Globus pallidus (tissue), 1 donor: ENCODE results near the gene BAK1.
"Not testable (repeated sequence)": the region's sequence is repeated elsewhere in the genome, so short reads cannot be mapped to it uniquely, and the experiment has no call there.

Source experiments
- DNase-seq: peaks from one replicate; pipeline ENCODE4 v3.0.0-alpha.2; 2015; ENCODE audit warnings: low spot score

Gene BAK1

GRCh38 chr6:33607784-33608161, 27.7 kb upstream of the BAK1 start:
- DNase-seq = no peak

DNA sequence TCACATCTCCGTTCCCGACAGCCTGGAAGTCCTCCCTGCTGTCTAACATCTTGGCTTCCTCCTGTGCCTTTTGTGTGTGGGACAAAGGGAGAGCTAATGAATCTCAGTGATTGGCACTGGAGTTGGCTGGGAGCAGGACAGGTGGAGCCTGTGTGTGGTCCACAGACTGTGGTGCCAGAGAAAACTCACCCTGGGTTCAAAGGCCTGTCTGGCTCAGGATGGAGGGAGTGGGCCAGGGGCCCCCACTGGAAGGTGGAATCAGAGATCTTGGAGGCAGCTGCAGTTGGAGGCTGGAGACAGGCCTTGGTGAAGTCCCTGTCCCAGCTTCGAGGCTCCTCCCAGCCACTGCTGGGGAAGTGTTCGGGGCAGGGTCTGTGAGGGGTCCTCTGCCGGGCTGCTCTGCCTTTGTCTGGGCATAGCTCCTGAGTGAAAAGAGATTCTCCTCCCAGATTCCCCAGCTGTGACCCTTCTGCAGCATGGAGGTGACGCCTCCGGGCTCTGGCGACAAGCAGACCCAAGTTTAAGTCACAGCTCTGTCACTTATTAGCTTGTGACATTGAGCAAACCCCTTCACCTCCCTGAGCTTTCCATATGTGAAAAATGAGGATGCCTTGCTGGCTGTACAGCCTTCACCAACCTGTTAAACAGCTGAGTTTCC, 27.2 kb upstream of the BAK1 start:
- no peak for DNase-seq

DNA sequence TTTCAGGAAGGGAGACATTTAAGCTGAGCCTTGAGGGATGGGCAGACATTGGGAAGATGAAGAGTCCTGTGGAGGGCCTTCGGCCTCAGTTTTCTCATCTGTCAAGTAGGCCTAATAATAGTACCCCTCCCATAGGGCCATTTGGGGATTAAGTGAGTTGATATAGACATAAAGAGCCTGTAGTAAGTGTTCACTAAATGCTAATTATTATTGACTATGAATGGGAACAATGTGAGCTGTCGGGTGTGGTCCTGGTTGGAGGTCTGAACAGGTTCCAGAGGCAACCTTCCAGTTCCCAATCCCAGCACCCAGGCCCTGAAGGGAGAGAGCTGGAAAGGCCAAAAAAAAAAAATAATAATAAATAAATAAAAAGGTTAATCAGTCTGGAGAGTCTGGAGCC, 26.6 kb upstream of the BAK1 start:
- no peak for DNase-seq

GRCh38 chr6:33604941-33605854, 25.1 kb upstream of the BAK1 start:
- no peak for DNase-seq

DNA sequence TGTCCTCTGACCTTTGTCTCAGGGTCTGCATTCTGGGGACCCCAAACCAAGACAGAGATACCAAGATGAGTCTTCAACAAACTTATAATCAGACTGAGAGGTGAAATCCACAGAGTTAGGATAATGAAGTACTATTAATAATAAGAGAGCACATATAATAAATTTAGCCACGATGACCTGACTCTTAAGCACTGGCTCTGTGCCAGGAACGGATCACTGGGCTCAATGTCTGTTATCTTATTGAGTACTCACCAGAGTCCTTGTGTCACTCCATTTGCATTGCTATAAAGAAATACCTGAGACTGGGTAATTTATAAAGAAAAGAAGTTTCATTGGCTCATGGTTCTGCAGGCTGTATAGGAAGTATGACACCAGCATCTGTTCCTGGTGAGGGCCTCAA, 22.1 kb upstream of the BAK1 start:
- no peak for DNase-seq

GRCh38 chr6:33600761-33601160, 20.7 kb upstream of the BAK1 start:
- DNase-seq = no peak

DNA sequence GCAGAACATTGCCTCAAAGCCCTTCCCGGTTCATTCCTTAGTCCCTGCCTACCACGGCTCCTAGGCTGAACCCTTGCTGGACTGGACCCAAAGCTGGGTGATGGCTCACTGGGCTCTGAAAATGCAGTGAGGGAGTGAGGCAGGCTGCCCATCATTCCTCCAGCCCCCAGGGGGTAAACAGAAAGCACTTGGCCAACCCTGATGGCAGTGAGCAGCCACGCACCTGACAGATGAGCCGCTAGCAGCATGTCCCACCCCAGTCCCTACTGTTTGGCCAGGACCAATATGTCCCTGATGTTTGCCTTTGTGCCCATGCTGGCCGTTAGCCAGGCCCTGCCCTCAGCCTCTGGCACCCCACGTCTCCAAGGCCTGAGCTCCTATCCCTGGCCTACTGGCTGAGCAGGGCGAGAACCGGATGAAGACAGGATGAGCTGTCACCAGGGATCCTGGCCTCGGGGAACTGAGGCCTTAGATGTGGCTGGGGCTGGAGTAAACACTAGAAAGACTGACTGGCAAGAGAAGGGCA, 19.4 kb upstream of the BAK1 start:
- no peak for DNase-seq

DNA sequence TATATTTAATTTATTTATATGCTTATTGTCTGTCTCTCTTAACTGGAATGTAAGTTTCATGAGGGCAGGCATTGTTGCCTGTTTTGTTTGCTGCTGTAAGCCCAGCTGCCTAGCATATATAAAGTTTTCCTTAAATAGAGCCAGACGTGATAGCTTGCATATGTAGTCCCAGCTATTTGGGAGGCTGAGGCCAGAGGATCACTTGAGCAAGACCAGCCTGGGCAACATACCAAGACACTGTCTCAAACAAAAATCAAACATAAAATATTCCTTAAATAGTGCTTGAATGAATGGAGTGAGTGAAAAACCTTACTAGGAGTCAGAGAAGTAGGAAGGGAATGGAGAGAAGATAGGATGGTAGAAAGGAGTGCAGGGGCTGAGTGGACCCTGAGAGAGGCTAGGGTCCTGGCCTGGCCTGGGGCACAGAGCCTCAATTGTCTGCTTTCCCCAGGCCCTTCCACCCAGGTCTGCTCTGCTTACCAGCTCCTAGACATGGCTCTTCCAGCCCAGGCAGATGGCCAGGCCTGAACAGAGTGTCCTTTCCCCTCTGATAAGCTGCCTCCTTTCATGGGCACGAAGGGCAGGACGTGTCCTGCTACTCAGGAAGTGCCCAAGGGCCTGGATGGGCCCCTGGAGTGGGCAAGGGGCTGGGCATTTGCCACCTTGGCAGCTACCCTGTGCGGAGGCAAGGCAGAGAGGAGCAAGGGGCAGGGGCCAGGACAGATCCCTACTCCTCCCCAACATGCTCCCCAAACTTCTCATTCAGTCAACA, 17.7 kb upstream of the BAK1 start:
- no peak for DNase-seq

DNA sequence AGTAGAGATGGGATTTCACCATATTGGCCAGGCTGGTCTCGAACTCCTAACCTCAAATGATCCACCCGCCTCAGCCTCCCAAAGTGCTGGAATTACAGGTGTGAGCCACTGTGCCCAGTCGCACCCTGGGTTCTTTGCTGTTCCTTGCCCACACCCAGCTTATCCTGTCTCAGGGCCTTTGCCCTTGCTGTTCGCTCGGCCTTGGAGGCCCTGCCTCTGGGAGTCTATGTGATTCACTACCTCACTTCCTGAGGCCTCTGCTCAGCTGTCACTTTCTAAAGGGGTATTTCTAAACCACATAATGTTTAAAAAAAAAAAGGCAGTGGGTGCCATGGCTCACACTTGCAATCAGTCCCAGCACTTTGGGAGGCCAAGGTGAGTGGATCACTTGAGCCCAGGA, 16.8 kb upstream of the BAK1 start:
- DNase-seq = not testable (repeated sequence)

- no peak for DNase-seq
Measured at GRCh38 chr6:33595001-33595846, 15.1 kb upstream of the BAK1 start.

- no peak for DNase-seq
Measured at GRCh38 chr6:33593414-33593727, 13.3 kb upstream of the BAK1 start.

DNA sequence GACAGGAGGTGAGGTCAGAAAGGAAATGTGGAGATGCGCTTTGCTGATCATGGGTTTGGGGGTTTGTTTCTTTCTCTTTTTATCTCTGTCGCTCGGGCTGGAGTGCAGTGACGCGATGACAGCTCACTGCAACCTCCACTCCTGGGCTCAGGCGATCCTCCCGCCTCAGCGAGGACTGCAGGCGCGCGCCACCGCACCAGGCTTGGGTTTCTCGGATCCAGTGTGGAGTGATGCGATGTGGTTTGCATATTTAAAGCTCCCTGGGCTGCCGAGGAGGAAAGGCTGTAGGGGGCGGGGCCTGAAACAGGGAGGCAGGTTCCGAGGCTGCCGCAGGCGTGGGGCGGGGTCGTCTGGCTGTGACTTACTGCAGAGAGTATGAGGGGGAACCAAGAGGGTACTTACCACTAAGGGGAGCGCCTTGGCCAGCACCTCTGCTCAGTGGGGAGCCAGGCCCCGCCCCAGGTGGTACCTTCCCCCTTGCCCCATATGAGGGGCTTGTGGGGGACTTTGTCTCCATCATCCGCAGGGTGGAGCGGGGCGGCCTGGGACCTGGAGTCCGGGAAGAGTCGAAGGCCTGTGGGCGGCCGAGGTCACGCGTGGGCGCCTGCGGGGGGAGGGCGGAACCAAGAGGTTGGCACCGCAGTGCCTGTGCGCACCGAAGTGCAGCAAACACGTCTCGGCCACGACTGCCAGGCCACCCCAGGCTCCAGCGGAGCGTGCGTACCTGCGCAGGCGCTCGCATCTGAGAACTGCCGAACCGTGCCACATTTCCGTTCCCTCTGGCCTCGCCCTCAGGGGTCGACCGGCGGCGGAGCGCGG, 12.7 kb upstream of the BAK1 start:
- DNase-seq = no peak

DNA sequence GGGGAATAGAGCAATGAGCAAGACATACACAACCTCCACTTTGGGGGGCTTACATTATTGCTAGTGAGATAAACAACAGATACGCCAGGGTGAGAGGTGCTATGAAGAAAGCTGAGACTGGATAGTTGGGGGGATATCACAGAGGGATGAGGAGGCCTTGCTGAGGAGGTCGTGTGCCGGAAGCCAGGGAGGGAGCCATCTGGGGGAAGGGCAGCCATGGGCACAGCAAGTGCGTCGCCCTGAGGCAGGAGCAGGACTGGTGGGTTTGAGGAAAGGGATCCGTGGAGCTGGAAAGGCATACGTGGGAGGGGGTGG, 12.2 kb upstream of the BAK1 start:
- DNase-seq = no peak

- DNase-seq = no peak
Measured at GRCh38 chr6:33591424-33592032, 11.5 kb upstream of the BAK1 start.

DNA sequence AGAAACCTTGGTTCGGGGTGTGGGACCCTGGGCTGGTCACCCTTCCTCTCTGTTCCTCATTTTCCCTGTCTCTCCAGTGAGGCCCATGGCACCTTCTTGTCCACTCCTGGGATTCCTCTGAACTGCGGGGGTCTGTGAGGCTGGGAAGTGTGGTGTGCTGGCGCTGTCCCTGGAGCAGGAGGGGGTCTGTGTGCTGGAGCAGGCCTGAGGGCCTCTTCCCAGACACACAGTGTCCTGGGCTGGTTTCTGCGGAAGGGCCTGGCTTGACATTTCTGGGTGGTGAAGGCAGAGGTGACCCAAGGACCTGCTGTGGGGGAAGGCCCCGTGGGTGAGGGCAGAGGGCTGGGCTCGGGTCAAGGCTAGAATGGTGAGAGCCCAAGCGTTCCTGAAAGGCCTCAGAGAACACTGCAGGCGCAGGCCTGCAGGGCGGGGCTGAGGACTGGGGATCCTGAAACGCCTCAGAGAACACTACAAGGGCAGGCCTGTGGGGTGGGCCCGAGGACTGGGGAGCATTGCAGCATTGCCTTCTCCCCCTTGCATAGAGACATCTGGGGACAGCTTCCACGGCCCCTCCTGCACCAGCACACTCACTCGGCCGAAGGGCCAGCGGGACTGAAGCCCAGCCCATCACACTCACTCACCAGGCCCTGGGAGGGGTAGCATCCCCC, 10.6 kb upstream of the BAK1 start:
- no peak for DNase-seq

DNA sequence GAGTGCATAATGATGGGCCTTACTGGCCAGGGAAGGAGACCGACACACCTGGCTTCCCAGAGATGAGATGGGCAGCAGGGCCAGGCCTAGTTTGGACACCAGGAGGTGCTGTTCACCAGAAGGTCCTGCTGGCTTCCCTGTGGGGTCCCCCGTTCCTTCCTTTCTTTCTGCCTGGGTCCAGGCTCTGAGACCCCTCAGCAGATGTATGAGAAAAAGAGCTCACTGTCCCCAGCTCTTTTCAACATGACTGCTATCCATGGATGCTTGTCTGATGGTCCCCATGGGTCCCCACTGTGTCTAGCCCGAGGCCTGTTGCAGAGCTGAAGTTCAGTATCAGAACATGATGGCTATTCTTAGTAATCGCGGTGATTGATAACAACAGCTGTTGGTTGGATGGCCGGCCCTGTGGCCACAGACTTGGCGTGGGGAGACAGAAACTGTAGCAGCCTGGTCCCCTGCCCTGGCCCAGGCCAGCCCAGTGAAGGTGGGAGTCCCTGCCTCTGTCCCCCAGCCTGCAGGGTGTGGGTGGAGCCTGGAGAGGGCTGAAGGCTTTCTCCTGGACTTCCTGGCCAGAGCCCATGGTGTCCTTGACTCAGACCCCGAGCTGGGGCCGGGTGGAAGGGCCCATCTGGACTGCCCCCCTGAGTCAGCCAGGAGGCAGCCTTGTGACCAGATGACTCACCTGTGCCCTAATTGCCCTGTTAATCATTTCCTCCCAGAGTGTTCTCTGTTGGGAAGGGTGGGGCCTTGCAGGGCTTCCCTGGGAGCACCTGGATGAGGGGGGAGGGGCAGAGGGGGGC, 9.9 kb upstream of the BAK1 start:
- DNase-seq = no peak

DNA sequence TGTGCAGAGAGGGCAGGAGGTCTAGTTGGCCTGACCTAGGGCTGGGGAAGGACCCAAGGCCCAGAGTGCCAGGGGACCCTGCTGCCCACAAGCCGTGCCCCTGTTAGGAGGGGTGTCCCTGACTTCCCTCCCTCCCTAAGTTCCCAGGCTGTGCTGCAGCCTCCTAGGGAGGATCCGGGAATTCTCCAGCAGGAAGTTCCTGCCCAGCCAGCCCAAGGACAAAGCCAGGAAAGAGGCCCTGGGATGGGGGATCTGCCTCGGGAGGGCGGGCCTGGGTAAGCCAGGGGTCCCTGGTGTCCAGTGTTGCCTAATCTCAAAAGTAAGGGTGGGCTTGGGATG, 9.3 kb upstream of the BAK1 start:
- DNase-seq = no peak

- no peak for DNase-seq
Measured at GRCh38 chr6:33588894-33589293, 8.8 kb upstream of the BAK1 start.

- no peak for DNase-seq
Measured at GRCh38 chr6:33587529-33587928, 7.5 kb upstream of the BAK1 start.
